ENCODE measurements around the gene DGKB.

- TF ChIP-seq CTCF (IDR thresholded peaks at IDR 0.05; ENCODE audit: poor library complexity) (no peak), EZH2 (IDR thresholded peaks at IDR 0.05; ENCODE audit: borderline replicate concordance) (no peak), EZH2phosphoT487 (IDR thresholded peaks at IDR 0.05; ENCODE audit: low read depth, severe bottlenecking, unreplicated experiment) (no peak)
These were observed 764.9 kb downstream of the DGKB start for GRCh38 chr7:14137676-14138075.
